CD4-positive, alpha-beta T cell treated with Interleukin-6 at 100 ng/mL for 8 hours (primary cell): Measurements from ENCODE around the gene EIF5AL1.
"Not testable (repeated sequence)": the region's sequence is repeated elsewhere in the genome, so short reads cannot be mapped to it uniquely, and the experiment has no call there.

Experiments used
- DNase-seq: peaks from one replicate; pipeline ENCODE4 v3.0.0-alpha.2; 2020; ENCODE audit warnings: mixed read lengths, low spot score

EIF5AL1 gene

DNA sequence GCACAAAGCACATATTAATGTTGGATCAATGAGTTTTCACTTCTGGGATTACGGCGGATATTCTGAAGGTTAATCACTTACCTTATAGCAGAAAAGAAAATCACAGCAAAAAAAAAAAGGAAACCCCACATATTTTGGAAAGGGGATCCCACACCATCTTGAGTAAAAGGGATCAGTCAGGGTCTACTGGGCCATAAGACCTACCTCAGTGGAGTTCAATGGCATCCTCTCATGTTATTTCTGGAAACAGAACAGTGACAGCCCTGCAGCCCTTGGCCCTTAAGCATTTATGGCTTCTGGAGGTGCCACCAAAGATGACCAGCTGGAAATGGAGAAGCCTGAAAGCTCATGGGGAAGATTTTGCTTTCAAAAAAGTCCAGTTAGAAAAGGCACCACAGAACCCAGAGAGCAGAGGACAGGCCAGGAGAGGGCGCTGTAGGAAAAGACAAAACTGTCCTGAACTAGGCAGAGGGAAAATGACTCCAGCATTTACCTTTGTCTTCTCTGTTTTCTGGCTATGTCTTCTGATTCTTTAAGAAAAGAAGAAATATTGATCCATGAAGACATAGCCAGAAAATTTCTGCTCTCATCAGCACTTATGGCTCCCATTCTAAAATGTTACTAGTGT lies 2.9 kb upstream of the EIF5AL1 start:
- not testable (repeated sequence) for DNase-seq

DNA sequence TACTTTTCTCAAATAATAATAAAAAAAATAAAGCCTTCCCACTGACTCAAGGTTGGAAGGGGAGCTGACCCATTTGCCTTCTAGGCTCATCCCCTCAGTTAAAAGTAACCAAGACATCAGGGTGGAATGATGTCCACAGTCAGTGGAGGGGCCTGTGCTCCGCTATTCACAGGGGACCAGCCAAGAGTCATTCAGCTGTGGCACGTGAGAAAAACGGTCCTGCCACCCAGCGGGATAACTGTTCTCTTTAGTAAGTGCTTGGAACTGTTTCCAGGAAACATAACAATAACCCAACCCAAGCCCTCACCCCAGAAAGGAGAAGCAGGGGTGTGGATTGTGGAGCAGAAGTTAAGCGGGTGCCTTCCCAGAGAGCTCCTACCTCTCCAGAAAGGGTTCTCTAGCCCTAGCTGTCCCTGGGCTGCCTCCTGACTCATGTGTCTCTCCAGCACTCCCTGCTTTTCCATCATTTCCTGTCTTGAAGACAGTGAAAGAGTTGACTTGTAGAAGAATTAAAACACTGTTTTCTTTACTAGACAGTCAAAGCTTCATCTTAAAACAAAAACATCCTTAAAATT lies 2.3 kb upstream of the EIF5AL1 start:
- not testable (repeated sequence) for DNase-seq

DNA sequence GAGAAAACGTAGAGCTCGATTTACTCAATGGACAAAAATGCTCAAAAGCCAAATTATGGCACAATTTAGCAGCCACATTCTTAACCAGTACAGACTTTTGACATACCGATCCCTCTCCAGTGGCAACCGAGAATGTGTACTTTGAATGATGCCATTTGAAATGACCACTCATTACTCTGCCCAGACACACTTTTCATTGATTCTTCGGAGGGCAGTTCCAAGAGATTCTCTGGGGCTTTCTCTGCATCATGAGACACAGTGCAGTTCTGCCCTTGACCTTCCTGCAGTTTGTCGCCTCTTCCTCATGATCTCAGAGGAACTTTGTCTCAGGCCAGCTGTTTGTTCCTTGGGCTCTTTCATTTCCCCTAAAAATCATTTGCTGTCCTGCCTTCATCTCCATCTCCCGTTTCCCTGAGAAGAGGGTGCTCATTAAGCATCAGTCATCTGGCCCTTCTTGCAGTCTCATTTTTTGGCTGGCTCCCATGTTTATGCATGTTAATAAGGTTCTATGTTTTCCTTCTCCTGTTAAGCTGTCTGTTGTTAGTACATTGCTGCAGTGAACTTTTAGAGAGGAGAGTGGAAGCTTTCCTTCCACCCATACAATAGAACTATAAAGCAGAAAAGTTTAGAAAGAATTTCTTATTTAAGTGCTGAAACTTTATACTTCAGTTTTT lies 4.3 kb downstream of the EIF5AL1 start:
- not testable (repeated sequence) for DNase-seq

DNA sequence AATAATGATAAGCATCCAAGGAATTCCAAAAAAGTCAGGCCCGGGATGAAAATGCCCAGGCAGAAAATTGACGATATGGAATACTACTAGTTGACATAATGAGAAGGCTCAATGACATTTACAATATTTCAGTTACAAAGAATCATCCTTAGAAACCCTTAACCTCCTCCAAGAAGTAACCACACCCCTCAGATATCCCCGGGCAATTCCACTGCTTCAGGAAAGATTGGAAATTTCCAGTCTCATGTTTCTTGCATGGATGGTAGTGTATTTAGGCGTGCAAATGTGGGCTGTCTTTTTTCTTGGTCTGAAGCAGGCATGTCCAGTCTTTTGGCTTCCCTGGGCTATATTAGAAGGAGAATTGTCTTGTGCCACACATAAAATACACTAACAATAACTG lies 5.2 kb downstream of the EIF5AL1 start:
- DNase-seq = not testable (repeated sequence)

DNA sequence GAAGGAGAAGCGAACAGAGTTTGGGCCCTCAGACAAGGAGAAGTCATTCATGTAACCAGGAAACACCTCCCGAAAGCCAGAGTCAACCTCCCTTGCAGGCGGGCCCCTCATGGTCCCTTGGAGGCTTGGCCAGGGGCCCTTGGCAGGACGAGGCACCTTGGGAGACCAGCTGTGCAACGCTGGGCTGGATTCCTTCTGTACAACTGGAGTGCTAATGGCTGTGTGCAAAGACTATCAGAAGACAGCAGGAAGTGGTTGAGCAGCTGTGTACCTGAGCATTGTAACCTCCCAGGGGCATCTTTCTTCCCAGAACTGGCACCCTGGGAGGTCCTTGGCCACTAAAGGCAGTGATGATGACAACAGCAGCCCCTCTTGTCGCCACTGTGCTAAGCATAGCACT lies 9.4 kb downstream of the EIF5AL1 start:
- DNase-seq = not testable (repeated sequence)

DNA sequence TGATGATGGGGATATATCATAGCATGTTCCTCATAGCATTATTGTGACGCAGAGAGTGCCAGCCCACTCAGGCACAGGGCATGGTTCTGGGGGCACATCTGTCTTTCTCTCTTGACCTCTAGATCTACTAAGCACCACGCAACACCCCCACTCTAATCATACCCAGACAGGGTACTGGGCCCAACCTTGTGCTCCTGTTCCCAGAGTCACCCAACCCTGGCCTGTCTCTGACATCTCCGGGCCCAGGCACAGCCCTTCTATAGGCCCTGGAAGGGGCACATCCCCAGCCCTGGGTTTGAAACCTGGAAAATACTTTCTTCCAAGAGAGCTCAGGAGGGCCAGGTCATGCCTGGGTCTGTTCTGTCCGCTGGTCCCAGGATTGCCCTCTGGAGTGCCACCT lies 10.1 kb downstream of the EIF5AL1 start:
- DNase-seq = not testable (repeated sequence)

DNA sequence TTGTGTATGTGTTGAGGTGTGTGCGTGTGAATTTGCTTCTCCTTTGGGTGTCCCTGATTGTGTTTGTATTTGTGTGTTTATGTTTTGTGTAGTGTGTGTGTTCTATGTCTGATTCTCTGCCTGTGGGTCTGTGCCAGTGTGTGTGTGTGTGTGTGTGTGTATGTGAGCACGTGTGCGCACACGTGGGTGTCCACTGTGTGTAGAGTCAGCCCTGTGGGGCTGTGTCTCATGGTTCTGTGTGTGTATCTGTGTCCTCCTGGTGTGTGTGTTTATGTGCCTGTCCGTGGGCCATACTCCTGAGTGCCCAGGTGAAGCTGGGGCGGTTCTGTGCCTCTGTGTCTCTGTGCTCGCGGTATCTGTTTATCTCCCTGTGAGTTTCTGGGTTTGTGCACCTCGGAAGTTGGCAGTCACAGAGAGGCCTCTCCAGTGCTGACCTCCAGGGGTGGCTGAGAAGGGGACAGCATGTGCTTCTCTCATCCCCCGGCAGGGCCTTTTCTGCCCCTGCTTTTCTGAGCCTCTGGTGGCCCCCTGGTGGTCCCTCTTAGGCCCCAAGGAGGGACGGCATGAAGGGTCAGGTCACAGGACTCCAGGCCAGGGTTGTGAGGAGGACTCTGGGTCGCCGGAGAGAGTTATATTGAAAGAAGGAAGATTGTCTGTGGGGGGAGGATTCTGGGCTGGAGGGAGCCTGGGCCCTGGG lies 11.0 kb downstream of the EIF5AL1 start:
- not testable (repeated sequence) for DNase-seq

DNA sequence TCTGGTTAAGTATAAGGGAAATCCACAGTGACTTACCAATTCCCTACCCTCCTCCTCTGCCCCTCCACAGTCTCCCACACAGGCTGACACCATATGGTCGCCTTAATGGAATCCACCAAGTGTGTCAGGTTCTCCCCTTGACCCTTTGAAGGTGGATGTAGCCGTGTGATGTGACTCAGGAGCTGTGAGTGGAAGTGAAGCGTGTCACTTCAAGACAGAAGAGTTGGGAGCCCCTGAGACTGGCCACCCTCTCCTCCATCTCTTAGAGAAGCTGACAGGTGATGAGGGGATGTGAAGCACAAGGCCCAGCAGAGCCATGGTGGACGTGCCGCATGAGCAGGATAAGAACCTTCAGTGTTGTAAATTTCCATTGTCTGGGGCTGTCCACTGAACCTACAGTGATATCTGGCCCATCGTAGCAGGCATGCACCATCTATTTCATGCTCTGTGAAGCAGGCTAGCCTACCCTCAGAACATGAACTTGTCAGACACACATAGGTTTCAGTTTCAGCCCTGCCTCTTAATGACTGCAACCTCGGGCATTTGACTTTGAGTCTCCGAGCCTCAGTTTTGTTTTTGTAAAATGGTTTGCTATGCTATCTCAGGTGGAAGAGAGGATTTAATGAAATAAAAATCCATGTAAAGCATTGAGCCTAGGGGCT lies 12.8 kb downstream of the EIF5AL1 start:
- DNase-seq = not testable (repeated sequence)

DNA sequence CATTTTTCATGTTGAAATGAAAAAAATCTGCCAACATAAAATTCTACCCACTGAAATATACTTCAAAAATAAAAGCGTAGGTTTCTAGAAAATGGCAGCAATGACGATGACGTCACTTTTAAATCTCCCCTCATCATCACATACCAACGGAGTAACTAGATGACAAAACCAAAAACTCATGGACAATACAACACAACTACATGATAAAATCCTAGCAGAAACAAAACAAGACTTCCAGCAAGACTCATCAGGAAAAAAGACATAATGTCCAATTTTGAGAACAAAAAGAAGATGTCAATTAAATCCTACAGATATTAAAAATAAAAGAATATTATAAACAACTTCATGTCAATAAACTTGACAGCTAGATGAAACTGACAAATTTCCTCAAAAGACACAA lies 15.9 kb downstream of the EIF5AL1 start:
- DNase-seq = not testable (repeated sequence)

DNA sequence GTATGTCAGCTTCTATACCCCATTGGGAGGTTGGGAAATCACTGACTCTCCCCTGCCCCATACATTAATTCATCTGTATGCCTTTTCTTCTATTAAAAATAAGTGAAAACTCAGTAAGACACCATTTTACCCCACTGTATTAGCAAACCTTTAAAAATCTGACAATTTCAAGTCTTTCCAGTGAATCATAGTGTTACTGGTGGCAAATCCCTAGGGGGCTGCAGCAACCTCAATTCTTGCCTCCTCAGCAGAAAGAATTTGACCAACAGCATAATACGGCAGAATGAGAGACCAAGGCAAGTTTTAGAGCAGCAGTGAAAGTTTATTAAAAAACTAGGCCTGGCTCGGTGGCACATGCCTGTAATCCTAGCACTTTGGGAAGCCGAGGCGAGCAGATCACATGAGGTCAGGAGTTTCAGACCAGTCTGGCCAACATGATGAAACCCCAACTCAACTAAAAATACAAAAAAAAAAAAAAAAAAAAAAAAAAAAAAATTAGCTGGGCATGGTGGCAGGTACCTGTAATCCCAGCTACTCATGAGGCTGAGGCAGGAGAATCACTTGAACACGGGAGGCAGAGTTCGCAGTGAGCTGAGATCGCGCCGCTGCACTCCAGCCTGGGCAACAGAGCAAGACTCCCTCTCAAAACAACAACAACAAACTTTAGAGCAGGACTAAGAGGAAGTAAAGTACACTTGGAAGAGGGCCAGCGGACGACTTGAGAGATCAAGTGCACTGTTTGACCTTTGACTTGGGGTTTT lies 21.0 kb downstream of the EIF5AL1 start:
- not testable (repeated sequence) for DNase-seq

DNA sequence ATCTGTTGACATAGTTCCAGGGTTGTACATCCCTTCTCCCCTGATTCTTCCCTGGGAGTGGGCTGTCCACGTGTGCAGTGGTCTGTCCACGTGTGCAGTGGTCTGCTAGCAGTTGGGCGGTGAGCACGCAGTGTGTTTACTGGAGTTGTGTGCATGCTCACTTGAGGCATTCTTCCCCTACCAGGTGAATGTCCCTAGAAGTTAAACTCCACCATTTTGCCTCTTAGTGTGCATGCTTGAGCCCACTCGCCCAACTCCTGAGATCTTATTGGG lies 21.5 kb downstream of the EIF5AL1 start:
- not testable (repeated sequence) for DNase-seq

DNA sequence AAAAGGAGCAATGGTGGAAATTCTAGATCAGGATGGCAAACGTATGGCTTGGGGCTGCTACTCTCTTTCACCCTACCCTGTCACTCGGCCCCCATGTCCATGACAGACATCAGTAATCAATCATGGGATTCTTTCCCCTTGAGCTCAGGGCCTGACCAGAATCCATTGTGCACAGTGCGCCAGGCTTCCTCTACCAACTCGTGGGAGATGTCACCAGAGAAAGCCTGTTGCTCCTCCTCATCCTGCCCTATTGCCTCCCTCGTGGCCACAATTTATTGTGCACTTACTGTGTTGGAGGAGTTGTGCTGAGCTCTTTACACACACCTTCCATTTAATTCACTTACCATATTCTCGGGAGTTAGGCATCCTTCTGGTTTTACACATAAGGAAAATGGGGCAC lies 26.0 kb downstream of the EIF5AL1 start:
- DNase-seq = not testable (repeated sequence)

DNA sequence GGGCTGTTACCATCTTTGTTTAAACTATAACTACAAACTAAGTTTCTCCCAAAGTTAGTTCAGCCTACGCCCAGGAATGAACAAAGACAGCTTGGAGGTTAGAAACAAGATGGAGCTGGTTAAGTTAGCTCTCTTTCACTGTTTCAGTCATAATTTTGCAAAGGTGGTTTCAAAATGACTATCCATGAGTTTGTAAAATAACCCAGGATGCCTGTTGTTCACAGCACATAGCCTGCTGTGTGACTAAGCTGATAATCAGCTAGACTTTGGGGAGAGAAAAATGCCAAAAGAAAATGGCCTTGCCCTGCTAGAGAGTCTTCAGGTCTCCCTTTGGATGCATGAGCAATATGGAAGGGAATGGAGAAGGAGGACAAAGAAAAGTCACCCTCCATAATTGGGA lies 28.6 kb downstream of the EIF5AL1 start:
- DNase-seq = not testable (repeated sequence)

DNA sequence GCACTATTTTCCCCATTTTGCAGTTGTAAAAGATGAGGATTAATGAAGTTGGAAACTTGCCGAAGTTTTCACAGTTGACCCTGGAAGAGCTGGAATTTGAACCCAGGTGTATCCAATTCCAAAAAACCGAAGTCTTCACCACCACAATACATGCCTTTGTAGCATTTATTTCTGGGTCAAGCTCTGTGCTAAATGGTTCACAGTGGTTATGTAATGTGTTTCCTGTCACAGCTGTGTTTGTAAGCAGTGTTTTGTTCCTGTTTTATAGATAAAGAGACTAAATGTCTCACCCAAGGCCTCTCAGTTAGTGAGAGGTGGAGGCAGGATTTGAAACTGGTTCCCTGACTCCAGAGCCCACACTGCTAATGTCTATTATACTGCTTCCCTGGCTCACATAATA lies 30.3 kb downstream of the EIF5AL1 start:
- DNase-seq = no peak

DNA sequence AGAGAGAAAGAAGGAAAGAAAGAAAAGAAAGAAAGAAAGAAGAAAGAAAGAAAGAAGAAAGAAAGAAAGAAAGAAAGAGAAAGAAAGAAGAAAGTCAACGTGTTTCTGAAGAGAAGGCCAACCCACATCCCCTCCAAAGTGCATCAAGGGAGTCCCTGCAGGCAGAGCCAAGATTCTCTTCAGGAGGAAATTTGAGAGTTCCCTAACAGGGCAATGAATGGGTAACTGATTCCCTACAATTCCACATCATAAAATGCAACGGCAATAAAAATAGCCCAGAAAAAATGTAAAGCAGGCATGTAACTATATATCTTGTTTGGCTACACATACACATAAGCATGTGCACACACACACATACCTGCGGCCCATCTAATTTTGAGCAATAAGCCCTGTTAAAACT lies 32.1 kb downstream of the EIF5AL1 start:
- DNase-seq = not testable (repeated sequence)

DNA sequence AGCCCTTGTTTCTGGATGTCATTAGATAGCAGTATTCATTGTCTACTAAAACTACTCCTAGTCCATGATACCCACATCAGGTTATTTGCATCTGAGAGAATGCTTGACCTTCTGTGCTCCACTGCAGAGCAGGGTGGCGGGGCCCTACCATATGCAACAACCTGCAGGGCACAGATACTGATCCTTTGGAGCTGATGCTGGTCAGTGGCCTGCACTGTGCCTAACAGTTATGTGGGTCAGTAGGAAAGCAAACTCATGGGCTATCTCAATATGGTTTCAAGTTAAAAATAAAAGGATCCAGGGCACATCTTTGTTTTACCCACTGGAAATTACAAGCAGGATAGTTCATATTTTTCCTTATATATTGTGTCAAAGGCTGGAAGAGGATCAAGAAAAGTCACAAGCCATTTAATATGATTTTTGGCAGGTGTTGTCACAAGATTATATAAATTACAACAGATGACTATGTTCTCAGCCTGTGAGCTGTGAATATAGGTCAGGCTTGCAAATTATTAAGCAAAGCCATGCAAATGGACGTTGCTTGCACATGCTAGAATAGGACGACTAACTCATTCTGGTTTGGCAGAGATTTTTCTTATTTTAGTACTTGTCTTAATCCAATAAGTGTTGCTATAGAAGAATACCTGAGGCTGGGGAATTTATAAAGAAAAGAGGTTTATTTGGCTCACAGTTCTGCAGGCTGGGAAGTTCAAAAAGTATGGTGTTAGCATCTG lies 32.8 kb downstream of the EIF5AL1 start:
- DNase-seq = not testable (repeated sequence)

DNA sequence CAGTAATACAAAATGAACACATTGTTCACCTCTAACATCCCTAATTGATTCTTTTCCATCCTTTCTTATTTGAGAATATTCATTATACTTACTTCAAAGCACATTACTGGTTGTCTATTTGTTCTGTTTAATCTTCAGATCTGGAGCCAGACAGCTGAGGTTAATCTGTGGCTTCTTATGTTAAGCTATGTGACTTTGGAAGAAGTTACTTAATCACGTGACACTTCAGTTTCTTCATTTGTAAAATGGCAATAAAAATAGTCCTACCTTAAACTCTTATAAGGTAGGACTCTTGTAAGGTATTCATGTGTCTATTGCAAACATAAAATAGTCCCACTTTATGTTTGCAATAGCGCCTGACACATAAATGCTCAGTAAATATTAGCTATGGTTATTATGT lies 34.8 kb downstream of the EIF5AL1 start:
- not testable (repeated sequence) for DNase-seq

DNA sequence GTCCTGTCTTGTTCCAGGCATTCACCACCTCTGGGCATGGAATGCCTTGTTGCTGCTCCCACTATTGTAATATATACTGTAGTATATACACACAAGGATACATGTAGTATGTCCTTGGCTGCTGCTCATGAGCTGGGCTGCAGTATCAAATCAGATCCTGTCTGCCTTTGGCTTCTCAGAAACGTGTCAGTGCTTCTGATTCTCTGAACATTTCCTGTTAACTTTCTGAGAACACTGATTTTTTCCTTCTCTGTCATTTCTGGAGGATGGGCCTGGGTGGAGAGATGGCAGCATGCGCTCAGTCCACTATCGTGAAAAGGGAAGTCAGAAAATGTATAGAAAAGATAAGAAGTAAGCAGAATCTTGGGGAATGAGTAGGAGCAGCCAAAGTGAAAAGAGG lies 35.6 kb downstream of the EIF5AL1 start:
- DNase-seq = no peak

DNA sequence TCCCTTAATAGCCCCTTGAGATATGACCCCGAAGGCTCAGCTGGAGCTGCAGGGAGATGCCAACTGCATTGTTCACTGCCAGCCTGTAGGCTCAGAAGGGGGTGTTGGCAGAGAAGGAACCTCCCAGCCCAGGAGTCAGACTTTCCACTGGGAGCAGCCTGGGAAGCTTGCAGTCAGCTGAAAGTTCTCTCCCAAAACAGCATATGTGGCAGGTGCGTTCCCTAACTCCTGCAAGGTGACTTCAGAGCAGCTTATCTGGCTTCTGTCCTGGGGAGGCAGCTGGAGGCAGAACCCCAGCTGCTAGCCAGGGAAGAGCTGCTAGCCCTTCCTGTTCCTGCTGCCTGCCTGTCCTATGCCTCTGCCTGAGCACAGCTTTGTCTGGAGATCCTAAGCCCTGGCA lies 39.8 kb downstream of the EIF5AL1 start:
- DNase-seq = no peak

DNA sequence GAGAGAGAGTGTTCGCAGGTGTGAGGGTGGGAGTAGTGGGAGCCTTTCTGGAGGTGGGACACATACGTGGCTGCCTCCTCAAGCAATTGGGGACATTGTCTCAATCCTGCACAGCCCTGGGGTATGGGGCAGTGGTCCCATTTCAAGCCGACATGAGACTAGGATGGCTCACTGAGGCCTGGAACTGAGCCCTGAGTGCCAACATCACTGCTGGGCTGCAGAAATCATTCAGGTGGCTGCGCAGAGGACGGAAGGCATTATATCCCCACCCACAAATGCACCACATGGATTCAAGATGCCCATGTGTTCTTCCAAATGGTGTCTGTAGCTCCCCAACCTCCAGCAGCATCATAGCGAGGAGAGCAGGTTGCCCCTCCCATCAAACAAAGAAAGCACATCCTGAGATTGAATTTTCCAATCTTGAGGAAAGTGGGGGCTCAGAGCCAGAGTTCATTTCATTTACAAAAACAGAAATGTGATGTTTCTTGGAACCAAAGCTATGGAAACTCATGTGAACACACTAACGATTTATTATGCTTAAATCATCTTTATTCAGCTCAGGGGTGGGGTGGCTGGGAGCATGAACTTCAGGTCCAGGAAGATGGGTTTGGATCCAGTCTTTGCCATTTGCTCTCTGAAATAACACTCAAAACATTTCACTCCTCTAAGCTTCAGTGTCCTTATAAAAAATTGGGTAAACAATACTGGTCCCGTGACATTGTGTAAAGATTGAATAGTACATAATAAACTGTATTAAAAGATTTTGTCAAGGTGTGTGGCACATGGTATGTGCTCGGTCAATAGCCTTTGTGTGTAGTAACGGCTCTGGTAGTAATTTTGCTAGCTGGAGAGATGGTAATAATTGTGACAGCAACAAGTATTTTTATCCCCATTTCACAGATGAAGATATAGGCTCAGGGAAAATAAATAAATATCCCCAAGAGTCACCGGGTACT lies 43.3 kb downstream of the EIF5AL1 start:
- no peak for DNase-seq
